Rectal smooth muscle tissue (tissue), 1 donor: ENCODE measurements around the gene AFG3L2.

Source experiments
- H3K27ac ChIP-seq: one replicate; pipeline ENCODE4 v1.7.0; 2013; ENCODE audit warnings: low read depth, low read length, inconsistent platforms
- H3K27me3 ChIP-seq: one replicate; pipeline ENCODE4 v1.7.0; 2013; ENCODE audit warnings: low read length; ENCODE audit not compliant: control insufficient read depth, insufficient read depth
- H3K36me3 ChIP-seq: one replicate; pipeline ENCODE4 v1.7.0; 2013; ENCODE audit warnings: low read length; ENCODE audit not compliant: control insufficient read depth, insufficient read depth
- H3K4me1 ChIP-seq: one replicate; pipeline ENCODE4 v1.7.0; 2013; ENCODE audit warnings: low read length; ENCODE audit not compliant: control insufficient read depth, insufficient read depth
- H3K4me3 ChIP-seq: one replicate; pipeline ENCODE4 v1.7.0; 2013; ENCODE audit warnings: low read length
- H3K9ac ChIP-seq: one replicate; pipeline ENCODE4 v1.7.0; 2013; ENCODE audit warnings: low read length

Gene AFG3L2

DNA sequence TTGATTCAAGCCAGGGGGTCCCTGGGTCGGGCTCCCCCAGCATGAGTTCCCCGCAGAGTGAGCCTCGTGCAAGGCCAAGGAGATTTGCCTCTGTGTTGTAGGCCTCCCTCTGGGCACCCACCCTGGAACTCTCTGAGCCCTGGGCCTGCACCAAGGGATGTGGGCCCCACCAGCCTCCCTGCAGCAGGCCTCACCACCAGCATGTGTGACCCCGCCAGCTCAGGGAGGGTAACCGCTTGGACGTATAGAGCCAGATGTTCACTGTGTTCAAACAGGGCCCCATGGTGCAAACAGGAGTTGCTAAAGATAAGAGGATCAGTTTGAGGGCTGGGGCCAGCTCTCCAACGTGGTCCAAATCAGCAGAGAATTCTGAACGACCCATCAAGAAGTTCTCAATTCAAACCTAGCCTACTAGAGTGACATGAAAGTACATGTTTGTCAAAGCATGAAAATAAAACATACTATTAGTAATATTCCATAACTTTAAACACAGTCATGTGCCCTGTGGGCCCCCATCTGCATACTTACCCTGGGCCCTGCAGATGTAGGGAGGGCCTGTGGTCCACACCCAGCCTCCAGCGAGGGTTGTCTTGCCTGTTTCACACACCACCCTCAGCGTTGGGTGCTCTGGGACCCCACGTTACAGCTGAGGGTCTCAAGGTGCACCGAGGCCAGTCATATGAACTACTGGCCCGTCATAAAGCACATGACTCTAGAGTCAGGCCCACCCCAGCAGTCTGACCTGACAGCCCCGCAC, 74.5 kb downstream of the AFG3L2 start:
- Histone ChIP-seq H3K27me3 (no peaks in the 10 kb centered on the region), H3K9ac (no peak overlapping the region), H3K4me3 (no peak overlapping the region), H3K36me3 (no peaks in the 10 kb centered on the region), H3K4me1 (peaks cover 13% of the 10 kb centered on the region), H3K27ac (no peak overlapping the region)

DNA sequence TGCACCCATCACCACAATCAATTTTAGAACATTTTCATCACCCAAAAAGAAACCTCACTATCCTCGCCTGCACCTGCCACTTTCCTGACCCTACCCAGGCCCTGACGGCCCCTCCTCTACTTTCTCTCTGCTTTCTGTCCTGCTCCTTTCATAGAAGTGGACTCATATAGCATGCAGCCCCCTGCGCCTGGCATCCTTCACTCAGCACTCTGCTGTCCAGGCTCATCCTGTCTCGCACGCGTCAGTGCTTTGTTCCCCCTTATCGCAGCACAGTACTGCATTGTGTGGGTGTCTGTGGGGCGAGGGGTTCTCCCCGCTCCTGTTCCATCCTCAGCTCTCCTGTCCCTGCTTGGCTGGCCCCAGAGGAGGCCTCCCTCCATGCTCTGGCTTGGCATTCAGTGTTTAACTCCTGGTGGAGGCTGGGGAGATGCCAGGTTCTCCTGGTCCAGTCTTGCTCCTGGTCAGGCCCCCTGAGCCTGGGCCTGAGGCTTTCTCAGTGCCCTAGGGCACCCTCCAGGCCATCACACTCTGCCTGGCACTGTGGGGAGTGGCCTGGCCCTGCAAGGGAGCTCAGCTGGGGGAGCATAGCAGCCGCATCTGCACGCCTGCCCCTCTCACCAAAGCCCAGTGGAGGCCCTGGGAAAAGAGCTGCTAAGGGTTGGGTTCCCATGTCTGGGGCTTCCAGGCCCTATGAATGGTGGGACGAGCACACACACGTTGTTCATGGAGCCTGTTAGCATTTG, 75.6 kb downstream of the AFG3L2 start:
- Histone ChIP-seq H3K4me3 (no peak overlapping the region), H3K27me3 (no peaks in the 10 kb centered on the region), H3K4me1 (peaks cover 10% of the 10 kb centered on the region), H3K36me3 (no peaks in the 10 kb centered on the region), H3K9ac (no peak overlapping the region), H3K27ac (no peak overlapping the region)

DNA sequence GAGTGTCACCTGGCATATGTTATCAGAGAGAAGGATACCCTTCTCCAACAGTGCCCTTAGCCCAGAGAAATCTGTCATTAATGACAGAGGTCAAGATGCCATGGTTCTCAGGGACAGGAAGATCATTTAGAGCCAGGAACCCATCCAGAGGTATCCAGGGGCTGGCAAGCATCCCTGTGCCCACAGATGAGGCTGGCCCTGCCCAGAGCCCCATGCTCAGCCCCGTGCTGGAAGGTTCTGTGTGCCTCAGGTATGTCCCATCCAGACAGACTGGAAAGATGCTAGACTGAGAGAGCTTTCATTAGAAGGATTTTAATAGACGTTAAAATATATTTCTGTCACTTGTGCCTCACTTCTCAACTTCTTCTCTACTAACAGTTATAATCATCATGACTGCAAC, 77.2 kb downstream of the AFG3L2 start:
- Histone ChIP-seq H3K4me1 (peaks cover 2% of the 10 kb centered on the region), H3K9ac (no peak overlapping the region), H3K27me3 (no peaks in the 10 kb centered on the region), H3K4me3 (no peak overlapping the region), H3K36me3 (no peaks in the 10 kb centered on the region), H3K27ac (no peak overlapping the region)

DNA sequence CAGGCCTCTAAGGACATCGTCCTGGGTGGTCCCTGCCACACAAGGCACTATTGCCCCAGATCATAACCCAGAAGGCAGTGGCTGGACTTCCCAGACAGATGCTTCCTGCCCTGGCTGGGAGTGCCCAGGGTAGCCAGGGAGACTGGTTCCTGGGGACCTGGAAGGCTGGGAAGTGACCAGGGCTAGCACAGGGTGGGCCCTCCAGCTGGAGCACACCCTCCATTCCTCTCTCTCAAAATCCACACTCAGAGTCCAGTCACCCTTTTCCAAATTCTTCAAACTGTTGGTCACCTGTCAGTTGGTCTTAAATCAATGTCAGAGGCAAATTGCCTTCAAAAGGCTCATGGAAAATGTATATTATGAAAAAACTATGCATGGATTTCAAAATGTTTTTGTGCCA, 80.6 kb downstream of the AFG3L2 start:
- H3K4me1 ChIP-seq, result no peaks in the 10 kb centered on the region
- H3K27ac ChIP-seq, result no peak overlapping the region
- no peaks in the 10 kb centered on the region for H3K36me3 ChIP-seq
- H3K27me3 ChIP-seq, result no peaks in the 10 kb centered on the region
- H3K4me3 ChIP-seq, result no peak overlapping the region
- no peak overlapping the region for H3K9ac ChIP-seq

DNA sequence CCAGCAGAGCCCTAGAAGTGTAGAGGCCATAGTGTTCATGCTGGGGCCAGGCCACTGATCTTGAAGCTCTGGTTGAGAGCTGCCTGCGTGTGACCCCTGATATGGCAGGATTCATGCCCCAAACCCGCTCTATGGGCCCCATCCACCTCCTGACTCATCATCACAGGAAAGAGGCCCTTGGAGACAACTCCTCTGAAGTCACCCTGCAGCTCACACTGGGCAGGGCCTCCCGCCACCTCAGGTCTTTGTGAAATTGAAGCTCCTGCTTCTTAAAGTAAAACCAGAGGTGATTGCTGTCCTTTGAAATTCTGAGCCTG, 81.0 kb downstream of the AFG3L2 start:
- no peaks in the 10 kb centered on the region for H3K4me1 ChIP-seq

DNA sequence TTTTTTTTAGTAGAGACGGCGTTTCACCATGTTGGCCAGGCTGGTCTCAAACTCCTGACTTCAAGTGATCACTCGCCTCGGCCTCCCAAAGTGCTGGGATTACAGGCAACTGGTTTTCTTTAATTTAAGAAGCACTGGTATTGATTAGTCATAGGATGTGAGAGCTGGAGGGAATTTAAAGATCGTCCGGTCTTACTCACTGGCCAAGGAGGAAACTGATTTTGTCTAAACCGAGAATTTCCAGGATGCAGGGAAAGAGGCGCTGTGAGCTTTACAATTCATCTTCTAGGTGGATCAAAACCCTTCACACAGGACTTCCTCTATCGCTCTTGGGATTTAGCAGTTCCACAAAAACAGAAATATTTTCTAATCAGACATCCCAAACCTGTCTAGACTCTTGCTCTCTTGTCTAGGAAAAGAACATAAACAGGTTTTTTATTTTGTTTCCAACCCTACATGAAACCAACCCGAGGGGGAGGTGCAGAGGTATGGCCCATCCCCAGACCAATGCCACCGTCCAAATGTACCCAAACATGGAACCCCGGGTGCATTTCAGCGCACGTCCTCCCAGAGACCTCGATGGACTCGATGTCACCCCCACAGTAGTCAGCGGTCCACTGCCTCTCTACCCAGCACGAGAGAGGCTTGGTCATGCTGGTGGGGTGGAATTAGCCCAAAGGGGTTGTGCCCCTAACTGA, 81.5 kb downstream of the AFG3L2 start:
- Histone ChIP-seq H3K4me3 (no peak overlapping the region), H3K4me1 (no peaks in the 10 kb centered on the region), H3K27ac (no peak overlapping the region), H3K9ac (no peak overlapping the region), H3K27me3 (no peaks in the 10 kb centered on the region), H3K36me3 (no peaks in the 10 kb centered on the region)

More for the DNA sequence above, 81.0 kb downstream of the AFG3L2 start:
- Histone ChIP-seq H3K4me3 (no peak overlapping the region), H3K9ac (no peak overlapping the region), H3K27ac (no peak overlapping the region), H3K36me3 (no peaks in the 10 kb centered on the region), H3K27me3 (no peaks in the 10 kb centered on the region)

DNA sequence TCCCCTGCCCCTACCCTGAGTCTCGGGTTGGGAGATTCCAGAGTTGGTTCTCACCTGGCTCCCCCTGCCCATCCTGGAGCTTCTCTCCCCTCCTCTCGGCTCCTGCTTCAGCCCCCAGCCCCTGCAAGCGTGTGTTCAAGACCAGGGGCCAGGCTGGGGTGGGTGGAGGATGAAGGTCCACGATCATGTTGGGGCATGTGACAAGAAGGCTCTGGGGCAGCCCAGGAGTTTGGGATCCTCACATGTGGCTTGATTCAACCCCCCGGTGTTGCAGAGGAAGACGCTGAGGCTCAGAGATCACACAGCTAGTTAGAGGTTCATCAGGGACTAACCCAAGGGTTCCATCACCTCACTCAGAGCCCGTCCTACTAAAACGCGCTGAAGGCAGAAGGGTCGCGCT, 83.2 kb downstream of the AFG3L2 start:
- H3K4me3 ChIP-seq, result no peak overlapping the region

DNA sequence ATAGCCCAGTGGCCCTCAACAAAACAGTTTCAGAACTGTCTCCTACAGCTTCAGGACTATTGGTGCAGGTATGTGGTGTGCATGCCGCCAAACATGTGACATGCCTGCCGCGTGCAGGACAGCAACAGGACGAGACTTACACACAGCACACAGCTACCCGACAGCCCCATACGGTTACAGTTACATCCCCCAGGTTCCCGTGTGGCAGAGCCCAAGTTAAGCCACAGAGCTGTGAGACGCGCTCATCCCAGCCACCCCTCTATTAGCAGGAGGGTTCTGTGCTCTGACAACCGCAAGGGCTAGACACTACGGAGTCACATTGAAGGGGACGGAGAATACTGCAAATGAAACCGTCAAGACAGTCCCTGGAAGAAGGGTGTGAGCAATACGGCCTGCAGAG, 85.3 kb downstream of the AFG3L2 start:
- H3K9ac ChIP-seq, result no peak overlapping the region
- H3K36me3 ChIP-seq, result no peaks in the 10 kb centered on the region
- H3K27ac ChIP-seq, result no peak overlapping the region
- peaks cover 5% of the 10 kb centered on the region for H3K4me1 ChIP-seq
- H3K27me3 ChIP-seq, result peaks cover 3% of the 10 kb centered on the region
- H3K4me3 ChIP-seq, result no peak overlapping the region

More for the DNA sequence above, 83.2 kb downstream of the AFG3L2 start:
- H3K27me3 ChIP-seq, result no peaks in the 10 kb centered on the region
- H3K27ac ChIP-seq, result no peak overlapping the region
- no peak overlapping the region for H3K9ac ChIP-seq
- H3K4me1 ChIP-seq, result peaks cover 3% of the 10 kb centered on the region
- no peaks in the 10 kb centered on the region for H3K36me3 ChIP-seq

DNA sequence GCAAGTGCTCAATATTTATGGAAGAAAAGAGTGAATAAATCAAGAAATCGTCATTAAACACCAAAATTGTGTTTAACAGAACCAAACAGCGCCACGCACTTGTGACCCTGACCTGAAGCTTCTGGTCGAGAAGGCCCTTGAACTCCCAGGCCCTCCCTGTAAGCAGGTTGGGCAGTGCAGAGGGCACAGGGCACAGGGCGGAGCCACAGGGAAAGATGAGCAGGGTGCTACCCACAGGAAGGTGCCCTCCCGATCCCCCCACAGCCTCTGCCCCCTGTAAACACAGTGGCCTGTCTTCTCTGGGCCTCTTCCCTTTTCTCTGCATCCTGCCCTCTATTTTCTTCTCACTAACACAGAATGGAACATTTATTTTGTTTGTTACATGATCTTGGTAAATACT, 85.9 kb downstream of the AFG3L2 start:
- no peak overlapping the region for H3K4me3 ChIP-seq
- peaks cover 3% of the 10 kb centered on the region for H3K27me3 ChIP-seq
- no peak overlapping the region for H3K9ac ChIP-seq
- peaks cover 5% of the 10 kb centered on the region for H3K4me1 ChIP-seq
- no peaks in the 10 kb centered on the region for H3K36me3 ChIP-seq
- H3K27ac ChIP-seq, result no peak overlapping the region

DNA sequence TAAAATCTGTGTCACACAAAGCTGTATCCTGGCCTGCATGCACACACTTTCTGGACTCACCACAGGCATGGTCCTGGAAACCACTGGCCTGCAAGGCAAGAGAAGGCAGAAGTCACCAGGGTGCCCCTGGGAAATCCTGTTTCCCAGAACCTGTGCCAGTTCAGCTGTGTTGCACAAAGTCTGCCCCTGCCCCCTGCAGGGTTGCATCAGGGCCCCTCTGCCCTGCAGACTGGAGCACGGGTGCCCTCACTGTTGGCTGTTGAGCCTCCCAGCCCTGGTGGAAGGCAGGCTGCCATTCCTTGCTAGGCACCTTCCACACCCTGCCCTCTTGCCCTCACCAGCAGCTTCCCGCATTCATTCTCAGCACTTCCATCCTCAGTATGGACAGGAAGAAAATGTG, 86.9 kb downstream of the AFG3L2 start:
- H3K4me1 ChIP-seq, result peaks cover 5% of the 10 kb centered on the region
- no peak overlapping the region for H3K4me3 ChIP-seq
- no peaks in the 10 kb centered on the region for H3K36me3 ChIP-seq
- H3K27me3 ChIP-seq, result peaks cover 3% of the 10 kb centered on the region
- no peak overlapping the region for H3K27ac ChIP-seq
- H3K9ac ChIP-seq, result no peak overlapping the region

DNA sequence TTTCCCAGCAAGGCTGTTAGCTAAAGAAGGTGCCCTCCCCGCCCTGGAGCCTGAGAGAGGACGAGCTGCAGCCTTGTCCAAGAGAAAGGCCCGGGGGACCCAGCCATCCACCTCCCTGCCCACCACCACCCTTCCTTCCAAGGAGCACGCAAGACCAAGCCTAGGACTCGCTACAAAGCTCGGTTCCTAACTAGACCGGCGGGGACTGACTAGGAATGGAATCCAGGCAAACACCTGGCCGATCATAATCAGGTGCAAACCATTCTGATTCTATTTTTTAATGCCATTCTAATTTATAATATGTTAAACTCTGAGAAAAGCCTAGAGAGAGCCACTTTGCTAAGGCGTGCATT, 88.6 kb downstream of the AFG3L2 start:
- H3K4me3 ChIP-seq, result peak overlapping the region; percentile 71
- H3K27ac ChIP-seq, result peak overlapping the region; percentile 94
- H3K4me1 ChIP-seq, result peaks cover 5% of the 10 kb centered on the region
- H3K9ac ChIP-seq, result no peak overlapping the region
- no peaks in the 10 kb centered on the region for H3K36me3 ChIP-seq
- peaks cover 3% of the 10 kb centered on the region for H3K27me3 ChIP-seq

DNA sequence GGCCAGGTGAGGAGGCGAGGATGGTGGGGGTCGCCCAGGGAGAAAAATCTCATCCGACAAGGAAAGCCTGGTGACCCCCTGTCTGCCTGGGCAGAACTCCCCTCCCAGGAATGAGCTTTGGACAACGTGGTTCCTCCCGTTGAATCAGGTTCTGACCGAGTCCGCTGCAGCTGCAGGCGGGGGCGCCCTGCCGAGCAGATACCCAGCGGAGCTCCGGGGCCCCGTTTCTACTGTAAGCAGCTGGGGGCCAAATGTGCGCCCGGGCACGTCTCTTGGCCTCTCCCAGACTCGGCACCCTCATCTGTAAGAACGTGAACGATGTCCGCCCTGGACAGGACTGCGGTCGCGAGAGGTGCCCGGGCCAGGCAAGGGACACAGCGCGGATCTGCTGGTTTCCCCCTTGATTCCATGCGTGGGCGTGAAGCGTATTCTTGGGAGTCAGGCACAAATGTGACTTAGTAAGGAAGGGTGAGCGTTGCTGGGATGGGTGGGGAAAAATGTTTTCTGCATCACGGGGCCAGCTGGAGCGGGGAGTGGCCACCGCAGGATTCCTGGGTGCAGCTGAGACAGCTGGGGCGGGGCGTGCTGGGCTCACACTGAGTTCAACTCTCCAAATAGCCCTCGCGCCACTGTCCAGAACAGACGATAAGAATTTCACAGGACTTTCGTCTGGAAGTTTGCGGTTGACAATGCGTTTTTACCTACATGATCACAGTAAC, 89.2 kb downstream of the AFG3L2 start:
- no peaks in the 10 kb centered on the region for H3K36me3 ChIP-seq
- peak overlapping the region; percentile 71 for H3K4me3 ChIP-seq
- peaks cover 5% of the 10 kb centered on the region for H3K4me1 ChIP-seq
- peak overlapping the region; percentile 94 for H3K27ac ChIP-seq
- H3K27me3 ChIP-seq, result peaks cover 3% of the 10 kb centered on the region
- no peak overlapping the region for H3K9ac ChIP-seq
